Eye (tissue), 1 donor: Measurements from ENCODE around the gene PLXNA4.

Experiments used
- DNase-seq: peaks from one replicate; pipeline ENCODE4 v3.0.0-alpha.2; 2015

PLXNA4 gene

DNA sequence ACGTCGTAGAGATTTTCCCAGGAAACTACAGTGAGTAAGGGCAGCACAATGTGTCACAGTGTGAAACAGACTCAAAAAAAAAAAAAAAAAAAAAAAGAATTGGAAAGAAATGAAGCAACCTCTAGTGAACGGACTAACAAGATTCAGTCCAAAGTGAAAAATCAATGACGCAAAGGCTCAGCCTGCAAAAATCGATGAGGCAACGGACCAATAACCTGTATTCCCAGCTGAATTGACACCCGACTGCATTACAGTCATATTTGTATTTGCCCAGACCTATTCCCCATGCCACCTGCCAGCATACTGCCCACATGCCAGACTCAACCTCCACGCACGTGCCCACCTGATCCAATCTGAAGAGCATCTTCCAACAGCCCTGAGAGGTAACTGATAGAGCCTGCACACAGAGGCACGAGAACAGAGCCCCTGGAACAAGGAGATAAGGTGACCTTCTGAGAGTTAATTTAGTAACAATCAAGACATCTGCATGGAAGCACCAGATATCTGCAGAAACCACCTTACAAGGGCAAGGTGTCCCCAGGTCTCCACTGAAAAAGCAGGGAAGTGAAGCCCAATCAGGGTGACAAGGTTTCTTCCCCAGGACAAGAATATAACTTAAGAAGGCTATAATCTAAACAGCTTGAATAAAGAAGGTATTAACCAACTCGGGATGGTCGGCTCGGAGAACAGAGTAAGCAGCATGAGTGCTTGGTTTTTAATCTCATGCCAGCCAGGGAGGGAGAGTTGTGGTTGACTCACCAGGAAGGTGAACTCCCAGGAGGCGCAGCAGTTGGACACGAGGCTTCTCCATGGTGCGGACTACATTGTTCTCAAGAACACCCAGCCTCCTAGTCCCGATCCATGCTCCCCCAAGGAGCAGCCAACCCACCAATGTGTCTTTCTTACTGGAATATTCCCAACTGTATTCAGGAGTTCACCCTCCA lies 48.5 kb downstream of the PLXNA4 start:
- no peak for DNase-seq

DNA sequence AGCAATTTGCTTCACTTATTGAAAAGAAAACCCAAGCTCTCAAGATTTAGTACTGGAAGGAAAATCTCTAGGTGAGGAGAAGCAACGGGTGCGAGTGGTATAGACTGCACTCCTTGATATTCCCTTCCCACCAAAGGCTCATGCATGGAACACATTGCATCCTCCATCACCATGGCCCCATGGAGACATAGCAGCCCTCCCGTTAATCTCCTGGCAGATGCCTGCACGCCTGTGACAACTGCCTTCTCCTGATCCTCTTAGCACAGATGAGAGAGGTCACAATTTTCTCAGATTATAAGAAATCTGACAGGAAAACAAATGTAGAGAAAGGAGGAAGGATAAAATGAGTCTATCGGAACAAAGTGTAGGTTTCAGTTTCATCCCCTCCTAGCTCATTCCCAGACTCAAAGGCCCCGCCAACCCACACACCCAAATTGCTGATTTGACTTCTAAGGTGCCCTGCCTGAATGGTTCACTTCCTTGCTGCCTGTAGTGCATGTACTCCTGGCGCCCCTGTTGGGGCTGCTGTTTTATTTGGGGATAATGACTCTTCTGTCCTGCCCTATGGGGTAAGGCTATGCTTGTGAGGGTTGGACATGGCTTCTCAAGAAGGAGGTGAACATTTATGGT lies 50.0 kb downstream of the PLXNA4 start:
- DNase-seq: no peak

DNA sequence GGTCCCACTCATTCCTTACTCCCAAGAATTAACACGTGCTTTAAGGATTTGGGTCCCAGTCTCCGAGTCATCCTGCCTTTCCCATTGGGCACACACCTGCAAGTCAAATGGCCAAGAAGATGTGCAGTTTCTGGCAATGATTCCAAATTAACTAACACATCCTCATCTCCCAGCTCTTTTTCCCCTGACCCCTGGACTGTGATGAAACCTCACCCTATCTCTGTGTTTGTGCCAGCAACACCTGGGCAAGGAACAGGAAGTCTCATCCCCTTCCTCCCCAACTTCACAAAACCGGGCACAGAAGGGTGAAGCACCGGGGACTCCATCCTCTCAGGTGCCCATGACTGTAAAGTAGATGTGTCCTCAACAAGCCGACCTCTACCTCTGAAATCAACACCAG lies 54.8 kb downstream of the PLXNA4 start:
- DNase-seq: no peak

DNA sequence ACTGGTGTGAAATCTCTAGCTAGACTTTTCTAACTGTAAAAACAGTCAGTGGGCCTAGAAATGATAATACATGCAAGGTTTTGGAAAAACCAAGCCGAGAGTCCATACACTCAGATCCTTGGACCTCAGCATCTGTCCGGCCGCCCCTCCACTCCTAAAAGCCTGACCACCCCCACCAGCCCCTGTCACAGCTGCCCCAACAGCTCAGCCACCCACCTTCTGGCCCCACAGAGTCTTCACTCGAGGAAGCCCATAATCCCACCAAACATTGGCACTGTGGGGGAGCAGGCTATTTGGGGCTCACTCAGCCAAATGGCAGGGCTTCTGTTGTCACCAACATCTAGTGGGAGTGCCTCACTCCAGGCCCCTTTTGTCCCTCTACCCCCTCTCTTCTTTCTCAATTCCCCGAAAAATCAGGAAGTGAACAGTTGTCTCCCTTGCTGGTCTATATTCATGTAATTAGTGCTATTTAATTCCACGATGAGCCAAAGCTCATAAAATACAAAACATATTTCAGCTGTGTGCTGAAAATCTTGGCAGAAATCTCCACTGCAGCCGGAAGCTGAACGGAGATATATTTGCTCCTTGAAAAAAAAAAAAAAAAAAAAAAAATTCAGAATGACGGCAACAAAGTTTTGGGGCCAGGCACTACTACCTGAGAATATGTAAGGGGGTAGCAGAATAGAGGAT lies 55.5 kb downstream of the PLXNA4 start:
- no peak for DNase-seq

DNA sequence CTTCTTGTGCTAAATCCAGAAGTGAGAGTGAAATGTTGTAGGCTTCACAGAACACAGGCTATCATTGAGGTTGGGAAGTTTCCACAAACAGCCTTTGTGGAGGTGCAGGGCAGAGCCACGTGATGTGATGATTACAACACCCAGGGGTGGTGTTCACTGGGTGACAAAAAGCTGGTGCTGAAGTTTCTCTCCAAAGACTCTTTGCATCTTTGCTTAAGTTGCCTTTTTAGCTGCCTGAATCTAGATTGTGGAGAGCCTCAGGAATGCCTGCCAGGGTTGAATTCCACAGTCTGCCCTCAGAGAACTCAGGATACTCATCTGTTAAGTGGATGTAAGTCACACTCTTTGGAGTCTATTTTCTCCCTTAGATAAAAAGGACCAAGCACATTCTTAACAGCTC lies 56.3 kb downstream of the PLXNA4 start:
- no peak for DNase-seq

DNA sequence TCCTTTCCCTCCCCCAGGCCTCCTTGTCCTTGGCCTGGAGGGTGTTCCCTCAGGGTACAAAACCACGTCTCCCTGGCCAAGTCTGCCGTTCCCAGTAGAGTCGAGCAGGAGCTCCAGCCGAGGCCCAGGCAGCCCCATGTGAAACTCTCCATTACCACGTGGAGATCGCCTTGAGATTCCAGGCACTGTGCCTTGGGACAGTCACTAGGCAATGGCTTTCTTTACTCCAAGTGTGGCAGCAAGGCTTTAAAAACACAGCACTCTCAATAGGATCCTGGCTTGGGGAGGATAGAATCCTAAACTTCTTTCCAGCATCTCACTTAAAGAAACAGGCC lies 57.5 kb downstream of the PLXNA4 start:
- DNase-seq: no peak

DNA sequence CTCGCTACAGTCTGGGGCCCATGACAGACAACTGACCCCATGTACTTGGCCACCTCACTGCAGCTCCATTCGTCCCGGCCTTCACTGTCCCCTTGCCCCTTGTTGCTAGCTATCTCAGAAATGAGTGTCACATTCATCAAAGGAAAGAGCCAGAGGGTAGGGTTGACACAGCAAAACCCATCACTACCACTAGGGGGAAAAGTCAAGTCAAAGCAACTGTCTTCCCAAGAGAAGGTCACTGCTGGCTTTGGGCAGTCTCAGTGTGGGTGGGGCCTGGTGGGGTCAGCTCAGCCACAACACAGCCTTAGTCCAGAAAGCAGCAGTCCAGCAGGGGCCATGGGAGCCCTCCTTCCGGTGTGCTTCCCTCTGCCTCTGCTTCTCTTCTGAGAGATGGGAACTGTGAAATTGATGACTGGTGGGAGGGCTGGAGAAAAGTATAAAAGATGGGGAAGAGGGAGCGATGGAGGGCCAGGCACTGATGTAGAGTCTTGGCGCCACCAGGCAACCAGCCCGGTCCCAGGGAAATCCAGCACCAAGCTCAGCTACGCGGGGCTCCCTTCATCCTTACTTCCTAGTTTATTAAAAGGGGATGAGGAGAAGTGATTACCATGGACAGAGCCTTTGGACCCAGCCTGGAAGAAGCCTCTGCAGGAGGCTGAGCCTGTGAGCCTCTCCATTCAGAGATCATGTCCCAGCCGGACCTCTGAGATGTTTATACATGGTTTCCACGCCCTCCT lies 58.0 kb downstream of the PLXNA4 start:
- DNase-seq: no peak

DNA sequence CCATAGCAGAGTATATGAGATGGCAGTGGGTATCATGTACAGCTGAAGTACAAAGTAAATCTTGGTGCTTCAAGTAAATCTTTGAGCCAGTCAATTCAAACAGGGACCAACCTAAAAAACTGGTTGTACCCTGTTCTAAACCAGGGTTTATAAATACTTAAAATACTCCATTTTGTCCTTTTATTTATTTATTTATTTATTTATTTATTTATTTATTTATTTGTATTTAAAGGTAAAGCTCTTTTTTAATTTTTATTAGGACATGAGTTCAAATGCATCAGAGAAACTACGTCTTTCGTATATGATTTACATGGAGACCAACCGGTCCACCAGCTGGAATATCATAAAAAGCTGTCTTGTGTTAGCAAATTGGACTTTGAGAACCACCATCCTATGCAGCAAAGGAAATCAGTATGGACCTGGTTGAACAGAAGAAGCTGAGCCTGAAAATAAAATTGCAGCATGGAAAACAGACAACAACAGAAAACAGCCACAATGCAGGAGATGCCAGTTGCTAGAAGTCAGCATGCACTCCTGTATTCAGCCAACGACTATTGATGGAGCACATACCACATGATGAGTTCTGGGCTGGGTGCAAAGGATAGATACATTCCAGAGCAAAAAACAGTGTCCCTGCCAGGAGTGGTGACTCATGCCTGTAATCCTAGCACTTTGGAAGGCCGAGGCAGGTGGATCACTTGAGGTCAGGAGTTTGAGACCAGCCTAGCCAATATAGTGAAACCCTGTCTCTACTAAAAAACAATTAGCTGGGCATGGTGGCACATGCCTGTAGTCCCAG lies 60.0 kb downstream of the PLXNA4 start:
- DNase-seq: no peak

DNA sequence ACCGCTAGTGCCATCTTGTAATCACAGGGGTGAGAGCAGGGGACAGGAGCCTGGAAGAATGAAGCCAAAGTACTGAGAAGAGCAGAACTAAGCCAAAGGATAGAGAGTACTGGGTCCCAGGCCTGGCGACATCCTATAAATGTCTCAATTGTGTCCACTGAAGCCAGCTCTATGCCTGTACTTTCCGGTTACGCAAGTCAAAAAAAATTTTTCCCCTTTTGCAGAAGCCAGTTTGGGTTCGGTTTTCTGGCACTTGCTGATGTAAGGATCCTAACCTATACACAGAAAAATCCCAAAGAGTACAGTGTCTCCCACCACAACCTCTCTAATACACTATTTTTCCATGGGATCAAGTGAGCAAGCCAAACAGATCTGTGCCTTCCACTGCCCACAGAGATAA lies 61.1 kb downstream of the PLXNA4 start:
- no peak for DNase-seq

DNA sequence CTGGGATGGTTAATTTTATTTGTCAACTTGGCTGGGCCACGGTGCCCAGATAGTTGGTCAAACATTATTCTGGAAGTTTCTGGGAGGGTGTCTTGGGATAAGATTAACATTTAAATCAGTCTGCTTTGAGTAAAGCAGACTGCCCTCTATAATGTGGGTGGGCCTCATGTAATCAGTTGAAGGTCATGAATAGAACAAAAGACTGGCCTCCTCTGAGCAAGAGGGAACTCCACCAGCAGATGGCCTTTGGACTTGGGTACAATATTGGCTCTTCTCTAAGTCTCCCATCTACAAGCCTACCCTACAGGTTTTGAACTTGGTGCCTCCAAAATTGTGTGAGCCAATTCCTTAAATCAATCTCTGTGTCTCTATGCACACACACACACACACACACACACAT lies 61.8 kb downstream of the PLXNA4 start:
- DNase-seq: no peak

DNA sequence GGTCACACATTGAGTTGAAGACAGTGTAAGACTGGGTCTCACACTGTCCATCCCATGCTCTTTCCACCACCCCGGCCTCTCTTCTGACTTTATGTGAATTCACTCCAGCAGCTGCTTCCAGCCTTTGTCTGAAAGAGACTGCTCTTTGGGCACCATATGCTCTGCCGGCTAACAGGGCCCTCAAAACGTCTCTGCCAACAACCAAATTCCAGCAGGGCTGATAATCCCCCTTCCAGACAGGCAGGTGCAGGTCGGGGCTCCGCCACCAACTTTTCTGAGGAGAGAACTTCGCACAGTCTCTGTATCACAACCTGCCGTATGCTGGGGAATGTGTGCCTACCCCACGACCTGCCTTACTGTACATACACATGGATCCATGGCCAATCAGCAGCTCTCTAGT lies 64.3 kb downstream of the PLXNA4 start:
- no peak for DNase-seq

DNA sequence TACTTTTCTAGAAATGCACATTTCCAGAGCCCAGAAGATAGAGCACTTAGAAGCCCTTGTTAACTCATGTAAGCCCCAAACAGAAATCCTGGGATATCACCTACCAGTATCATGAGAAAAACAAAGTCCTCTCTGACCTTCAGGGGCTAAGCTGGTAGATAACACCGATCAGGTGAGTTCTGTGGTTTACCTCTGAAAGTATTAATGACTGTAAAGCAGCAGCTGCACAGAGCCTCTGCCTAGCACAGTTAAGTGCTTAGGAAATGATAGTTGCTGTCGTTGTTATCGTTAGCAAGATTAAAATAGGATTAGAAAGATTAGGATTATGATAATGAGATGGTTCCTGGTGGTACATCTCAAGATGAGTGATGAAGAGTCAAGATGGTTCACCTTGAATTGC lies 64.9 kb downstream of the PLXNA4 start:
- no peak for DNase-seq

DNA sequence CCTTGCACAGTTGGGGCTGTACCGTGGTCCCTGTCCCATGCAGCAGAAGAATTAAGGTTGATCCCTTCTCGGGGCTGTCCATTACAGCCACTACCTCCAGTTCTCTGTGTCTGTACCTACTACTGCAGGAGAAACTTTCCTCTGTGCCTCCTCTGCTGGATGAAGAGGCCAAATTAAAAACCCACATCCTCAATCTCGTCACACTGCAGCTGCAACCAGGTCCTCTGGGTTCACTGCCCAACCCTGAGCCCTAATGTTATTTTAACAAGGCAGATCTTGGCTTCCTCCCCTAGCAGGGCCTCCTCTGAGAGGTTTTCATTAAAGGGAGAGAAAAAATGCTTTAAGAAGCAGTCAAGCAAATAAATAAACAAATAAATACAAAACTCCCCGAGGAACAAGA lies 66.6 kb downstream of the PLXNA4 start:
- peak; percentile 35 for DNase-seq

DNA sequence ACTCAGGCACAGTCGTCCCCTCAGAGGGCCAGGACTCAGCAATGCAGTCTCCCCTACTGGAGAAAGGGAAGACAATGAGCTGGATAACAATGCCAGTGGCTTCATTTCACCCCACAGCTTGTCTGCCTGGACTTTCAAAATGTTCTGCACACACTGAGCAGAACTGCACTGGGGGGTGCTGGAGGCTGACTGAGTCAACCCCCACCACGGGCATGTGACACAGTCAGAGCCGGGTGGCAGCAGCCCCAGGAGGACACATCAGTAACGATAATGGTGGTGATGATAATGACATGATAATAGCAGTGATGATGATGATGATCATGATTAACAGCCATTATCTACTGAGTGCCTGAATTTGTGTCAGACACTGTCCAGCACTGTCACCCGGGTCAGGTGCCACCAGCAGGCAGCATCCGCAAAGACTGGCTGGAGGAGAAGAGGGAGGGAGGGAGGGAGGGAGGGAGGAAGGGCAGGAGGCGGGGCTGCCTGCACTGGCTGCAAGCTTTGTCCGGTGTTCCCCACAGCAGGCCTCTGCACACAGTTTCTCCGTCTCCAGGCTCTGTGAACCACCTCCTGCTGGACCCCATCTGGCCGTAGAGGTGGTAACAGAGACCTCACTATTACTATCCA lies 67.4 kb downstream of the PLXNA4 start:
- DNase-seq: peak; percentile 73

DNA sequence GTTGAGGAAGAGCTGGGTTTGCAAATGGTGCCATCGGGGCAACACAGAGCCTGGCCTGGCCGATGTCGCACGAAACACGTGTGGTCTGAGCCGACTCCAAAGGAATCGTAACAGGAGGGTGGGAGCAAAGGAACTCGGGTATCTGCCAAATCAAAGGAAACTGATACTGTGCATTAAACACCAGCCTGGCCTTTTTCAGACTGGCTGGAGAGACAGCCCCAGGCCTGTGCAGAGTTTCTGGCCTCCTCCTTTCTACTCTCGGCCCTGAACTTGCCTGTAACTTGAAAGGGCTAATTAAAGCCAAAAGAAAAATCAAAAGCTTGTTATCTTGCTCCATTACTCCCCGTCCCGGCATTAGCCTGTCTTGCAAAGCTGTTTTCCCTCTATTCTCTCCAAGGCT lies 71.4 kb downstream of the PLXNA4 start:
- no peak for DNase-seq

DNA sequence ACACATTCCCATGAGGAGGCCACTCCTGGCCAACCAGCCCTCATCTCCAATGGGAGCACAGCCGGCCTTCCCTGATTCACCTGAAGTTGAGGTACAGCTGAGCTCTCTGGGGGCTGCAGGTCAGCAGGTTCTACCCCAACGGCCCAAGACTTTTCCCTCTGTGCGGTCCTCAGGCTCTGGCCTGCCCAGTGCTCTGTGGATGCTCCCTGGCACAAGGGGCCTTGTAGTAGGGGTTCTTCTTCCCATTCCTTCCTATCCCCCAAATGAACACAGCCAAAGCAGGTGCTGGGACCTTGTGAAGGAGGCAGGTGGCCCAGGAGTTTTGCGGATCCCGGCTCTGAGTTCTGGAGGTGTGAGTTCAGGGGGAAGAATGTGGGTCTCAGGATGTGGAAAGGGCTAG lies 72.2 kb downstream of the PLXNA4 start:
- no peak for DNase-seq

DNA sequence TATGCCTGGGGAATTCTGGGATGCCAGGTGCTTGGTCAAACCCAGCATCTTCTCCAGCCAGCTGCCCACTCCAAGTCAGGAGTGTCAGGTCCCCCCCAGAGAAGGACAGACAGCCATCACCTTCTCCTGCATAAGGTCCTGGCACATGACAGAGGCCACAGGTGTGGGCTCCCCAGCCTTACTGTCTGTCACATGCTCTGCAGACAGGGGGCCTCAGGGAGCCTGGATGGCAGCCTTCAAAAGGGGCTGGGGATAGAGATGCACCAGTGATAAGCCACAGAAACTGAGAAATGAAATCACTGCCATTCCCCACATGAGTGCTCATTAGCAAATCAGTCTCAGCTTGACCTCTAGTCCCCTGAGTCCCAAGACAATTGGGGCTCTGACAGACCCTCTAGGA lies 72.9 kb downstream of the PLXNA4 start:
- no peak for DNase-seq

DNA sequence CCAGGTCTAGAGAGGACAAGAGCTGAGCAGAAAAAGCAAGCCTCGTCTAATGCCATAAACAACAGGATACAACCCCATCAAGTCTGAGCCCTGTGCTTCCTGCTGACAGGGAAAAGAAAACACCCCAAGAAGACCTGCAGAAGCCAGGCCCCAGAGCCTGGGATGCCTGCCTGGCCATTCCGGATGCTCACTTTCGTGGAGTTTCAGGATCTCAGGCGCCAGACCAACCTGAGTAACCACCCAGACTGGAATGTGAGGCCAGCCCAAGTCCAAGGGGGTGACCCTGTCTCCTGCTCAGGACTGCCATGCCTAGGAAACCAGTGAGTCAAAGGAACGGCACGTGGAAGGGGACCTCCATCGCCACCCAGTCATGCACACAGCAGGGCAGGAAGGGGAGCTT lies 74.3 kb downstream of the PLXNA4 start:
- no peak for DNase-seq

DNA sequence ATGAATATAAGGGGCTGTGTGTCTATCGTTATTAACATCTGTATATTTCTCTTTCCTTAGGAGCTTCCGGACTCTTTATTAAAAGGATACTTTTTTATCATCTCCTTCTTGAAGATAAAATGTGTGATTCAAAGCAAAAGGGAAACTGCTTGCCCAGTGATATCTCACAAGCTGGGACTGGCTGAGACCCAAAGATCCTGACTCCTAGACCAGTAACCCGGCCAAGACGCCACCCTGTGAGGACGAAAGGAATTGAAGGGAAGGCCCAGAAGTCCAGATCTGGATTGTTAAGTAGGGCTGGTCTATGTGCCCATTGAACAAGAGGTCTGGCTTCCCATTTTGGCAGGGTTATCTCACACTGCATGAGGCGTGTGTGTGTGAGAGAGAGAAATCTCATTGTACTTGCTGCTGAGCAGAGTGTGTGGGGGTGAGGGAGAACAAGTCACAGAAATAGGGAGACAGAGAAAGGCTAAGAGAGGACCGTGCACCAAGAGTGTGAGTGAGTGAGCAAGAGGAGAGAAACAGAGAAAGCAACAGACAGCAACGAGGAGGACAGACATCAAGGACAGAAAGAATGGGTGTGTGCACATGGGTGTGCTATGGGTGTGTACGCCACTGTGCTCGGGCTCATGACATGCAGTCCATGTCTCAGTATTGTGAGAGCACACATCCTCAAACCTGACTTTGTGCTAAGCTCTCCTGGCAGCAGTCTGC lies 75.4 kb downstream of the PLXNA4 start:
- no peak for DNase-seq

DNA sequence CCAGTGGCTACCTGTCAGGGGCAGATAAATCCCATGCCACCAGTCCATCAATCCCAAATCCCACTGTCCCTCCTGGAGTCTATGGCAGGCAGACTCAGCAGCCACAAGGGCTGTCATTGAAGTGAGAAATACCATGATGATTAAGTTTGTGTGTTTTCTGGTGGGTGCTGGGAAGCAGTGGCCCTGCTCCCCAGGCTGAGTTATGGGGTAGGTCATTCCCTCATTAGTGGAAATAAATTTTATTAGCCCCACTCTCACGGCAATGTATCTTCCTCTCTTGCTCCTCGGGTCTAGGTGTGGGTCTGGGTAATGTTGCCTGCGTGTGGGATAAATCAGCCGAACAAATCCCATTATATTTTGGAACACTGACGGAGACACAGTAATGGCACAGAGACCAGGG lies 76.8 kb downstream of the PLXNA4 start:
- DNase-seq: no peak

DNA sequence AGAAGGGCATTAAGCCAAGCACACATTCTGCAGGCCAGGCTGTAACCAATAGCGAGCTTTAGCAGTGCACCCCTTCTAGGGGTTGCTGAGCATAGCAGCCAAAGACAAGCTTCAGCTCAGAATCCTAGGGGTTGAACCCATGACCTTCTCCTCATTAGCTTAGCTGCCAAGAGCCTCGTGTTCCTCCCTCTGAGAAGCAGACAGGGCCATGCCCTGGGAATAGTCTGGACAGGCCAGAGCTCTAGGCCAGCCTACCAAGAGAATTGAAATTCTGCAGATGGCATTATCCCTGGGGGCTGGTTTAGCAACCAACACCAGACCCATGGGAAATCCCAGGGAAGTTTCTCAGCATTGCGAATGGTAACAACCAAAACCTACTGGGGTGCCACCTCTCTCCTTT lies 77.2 kb downstream of the PLXNA4 start:
- no peak for DNase-seq
